ENCODE results near the gene VMP1. TPM values are rescaled to one million over a fixed set of nuclear protein-coding genes. Genes with fewer than 3 reads are reported as not detected.
A peak's percentile ranks its signal among the peaks of the same experiment; 100 is the strongest.

VMP1 gene
- total and polyA plus RNA-seq, 2 of the 4 experiments (the other 2 are of a cell fraction): 89.8 to 197 TPM

DNA sequence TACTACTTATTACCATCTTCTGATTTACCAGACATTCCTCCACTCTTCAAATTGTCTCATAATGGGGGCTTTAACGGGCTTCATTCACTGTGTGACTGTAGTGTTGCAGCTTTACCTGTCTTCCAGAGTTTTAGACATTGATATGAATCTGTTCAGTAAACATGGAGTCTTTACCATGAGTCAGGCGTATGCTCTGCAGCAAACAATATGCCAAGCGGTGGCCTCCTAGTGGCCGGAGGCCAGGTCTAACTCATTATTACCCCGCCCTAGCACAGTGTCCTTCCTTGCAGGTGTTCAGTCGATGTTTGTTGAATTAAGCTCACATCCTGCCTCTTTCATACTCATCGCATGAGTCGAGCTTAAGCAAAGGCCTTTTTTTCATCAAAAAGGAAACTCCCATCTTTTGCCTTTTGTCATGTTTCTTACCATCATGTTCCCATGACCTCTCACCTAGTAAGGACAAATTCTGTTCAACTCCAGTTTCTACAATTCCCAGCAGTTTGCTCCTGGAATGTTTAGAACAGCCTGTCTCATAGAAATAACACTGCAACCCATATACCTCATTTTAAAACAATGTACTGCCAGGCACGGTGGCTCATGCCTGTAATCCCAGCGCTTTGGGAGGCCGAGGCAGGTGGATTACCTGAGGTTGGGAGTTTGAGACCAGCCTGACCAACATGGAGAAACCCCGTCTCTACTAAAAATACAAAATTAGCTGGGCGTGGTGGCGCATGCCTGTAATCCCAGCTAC lies 145.9 kb downstream of the VMP1 start:
- Histone ChIP-seq H4K5ac (ENCODE audit: low read depth, low read length) (peak overlapping the region; percentile 27), H2AK9ac (replicated peaks; ENCODE audit: low read depth, low read length, poor library complexity) (peak overlapping the region; percentile 65), H3K18ac (ENCODE audit: low read depth, low read length) (peak overlapping the region; percentile 81), H3K4me1 (ENCODE audit: control insufficient read depth, insufficient read depth, low read length) (peaks cover 15% of the 10 kb centered on the region), H4K8ac (ENCODE audit: low read depth in 2 of 2, low read length in 2 of 2) (peak overlapping the region; percentile 21 to 93), H2BK5ac (ENCODE audit: low read depth, low read length, poor library complexity, severe bottlenecking) (peak overlapping the region; percentile 77), H3K79me1 (ENCODE audit: low read depth in 1 of 2, low read length in 2 of 2) (peaks cover 4 to 39% of the 10 kb centered on the region in 2 experiments; a peak in 3 of 4 replicates), H3K36me3 (ENCODE audit: control insufficient read depth, insufficient read depth, low read length) (no peaks in the 10 kb centered on the region), H4K20me1 (ENCODE audit: insufficient read depth, low read length) (no peaks in the 10 kb centered on the region), H2BK15ac (ENCODE audit: low read depth, low read length) (peak overlapping the region; percentile 81), H4K91ac (ENCODE audit: insufficient read depth, low read depth, low read length) (peak overlapping the region; percentile 53), H3K14ac (replicated peaks; ENCODE audit: low read depth, low read length) (peak overlapping the region; percentile 86), H2AK5ac (ENCODE audit: low read depth, low read length) (peak overlapping the region; percentile 92), H2AFZ (replicated peaks; ENCODE audit: low read length, poor library complexity) (peak overlapping the region; percentile 74), H2BK120ac (ENCODE audit: low read depth, low read length) (peak overlapping the region; percentile 92), H3K23ac (ENCODE audit: low read depth, low read length) (peak overlapping the region; percentile 55; the same call in 1 of the 2 replicates), H3K4me3 (ENCODE audit: insufficient read depth, low read depth, low read length) (no peak overlapping the region), H3K56ac (ENCODE audit: extremely low read depth, insufficient read depth, low read length) (peak overlapping the region; percentile 37), H2BK20ac (ENCODE audit: low read depth, low read length) (peak overlapping the region; percentile 77), H3K27ac (ENCODE audit: insufficient read depth, low read length) (peak overlapping the region; percentile 73), H3K9me3 (ENCODE audit: control insufficient read depth, insufficient read depth, low read length) (no peaks in the 10 kb centered on the region), H3K9me1 (ENCODE audit: insufficient read depth, low read length) (peaks cover 16% of the 10 kb centered on the region), H3K4ac (ENCODE audit: low read depth, low read length) (peak overlapping the region; percentile 78), H3K9ac (ENCODE audit: low read depth, low read length) (no peak overlapping the region), H3K4me2 (ENCODE audit: low read depth, low read length) (no peak overlapping the region), H3K27me3 (ENCODE audit: control insufficient read depth, insufficient read depth, low read length) (no peaks in the 10 kb centered on the region)
- DNase-seq (peak; percentile 100), ATAC-seq (ENCODE audit: low read depth) (peak; percentile 30)
- 45% methylated on average over 6 of the region's 14 CpGs; no CpG with 5 or more reads in 1 of the 2 experiments for WGBS, 2 experiments (ENCODE audit: extremely low coverage in 2 of 2, insufficient read length in 1 of 2)
- dilution Hi-C loops (cut with HindIII; ENCODE audit: low sequenced_read_pairs, unreplicated experiment) (no loop called here), intact Hi-C loops (cut with micrococcal nuclease) (no loop called here), in situ Hi-C loops (cut with MboI; ENCODE audit: low sequenced_read_pairs) (no loop called here)
- BruUV-seq (replicated peaks): no TSS peak
- ChIA-PET CTCF (interaction anchor here (0.6 to 1.6 kb wide), 2 partner anchors 84 to 100 kb away, joined by 4 to 6 read pairs; no protein-coding TSS in a partner anchor), POLR2A (ENCODE audit: unreplicated experiment) (interaction anchor here (1.0 to 1.1 kb wide), 3 partner anchors 9 to 16 kb away, joined by 3 to 16 read pairs (median 3); no protein-coding TSS in a partner anchor)
- TF ChIP-seq, protein P1, sequence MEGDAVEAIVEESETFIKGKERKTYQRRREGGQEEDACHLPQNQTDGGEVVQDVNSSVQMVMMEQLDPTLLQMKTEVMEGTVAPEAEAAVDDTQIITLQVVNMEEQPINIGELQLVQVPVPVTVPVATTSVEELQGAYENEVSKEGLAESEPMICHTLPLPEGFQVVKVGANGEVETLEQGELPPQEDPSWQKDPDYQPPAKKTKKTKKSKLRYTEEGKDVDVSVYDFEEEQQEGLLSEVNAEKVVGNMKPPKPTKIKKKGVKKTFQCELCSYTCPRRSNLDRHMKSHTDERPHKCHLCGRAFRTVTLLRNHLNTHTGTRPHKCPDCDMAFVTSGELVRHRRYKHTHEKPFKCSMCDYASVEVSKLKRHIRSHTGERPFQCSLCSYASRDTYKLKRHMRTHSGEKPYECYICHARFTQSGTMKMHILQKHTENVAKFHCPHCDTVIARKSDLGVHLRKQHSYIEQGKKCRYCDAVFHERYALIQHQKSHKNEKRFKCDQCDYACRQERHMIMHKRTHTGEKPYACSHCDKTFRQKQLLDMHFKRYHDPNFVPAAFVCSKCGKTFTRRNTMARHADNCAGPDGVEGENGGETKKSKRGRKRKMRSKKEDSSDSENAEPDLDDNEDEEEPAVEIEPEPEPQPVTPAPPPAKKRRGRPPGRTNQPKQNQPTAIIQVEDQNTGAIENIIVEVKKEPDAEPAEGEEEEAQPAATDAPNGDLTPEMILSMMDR (conservative IDR thresholded peaks at IDR 0.05; ENCODE audit: low read depth, low read length): peak; percentile 73
- TF ChIP-seq RAD21 (IDR thresholded peaks at IDR 0.05; ENCODE audit: low read length) (peak; percentile 56), NFE2L2 (IDR thresholded peaks at IDR 0.05; ENCODE audit: low read depth, low read length) (peak; percentile 44; the same call in 1 of the 2 replicates), MAFK (IDR thresholded peaks at IDR 0.05; ENCODE audit: low read depth, low read length) (no peak), FOS (IDR thresholded peaks at IDR 0.05; ENCODE audit: low read depth, low read length) (peak; percentile 61; the same call in 1 of the 2 replicates), CEBPB (IDR thresholded peaks at IDR 0.05; ENCODE audit: low read depth, low read length) (0 out of 2 replicates have a peak, but pooled peaks have one; percentile 33)
- TF ChIP-seq, protein P2, sequence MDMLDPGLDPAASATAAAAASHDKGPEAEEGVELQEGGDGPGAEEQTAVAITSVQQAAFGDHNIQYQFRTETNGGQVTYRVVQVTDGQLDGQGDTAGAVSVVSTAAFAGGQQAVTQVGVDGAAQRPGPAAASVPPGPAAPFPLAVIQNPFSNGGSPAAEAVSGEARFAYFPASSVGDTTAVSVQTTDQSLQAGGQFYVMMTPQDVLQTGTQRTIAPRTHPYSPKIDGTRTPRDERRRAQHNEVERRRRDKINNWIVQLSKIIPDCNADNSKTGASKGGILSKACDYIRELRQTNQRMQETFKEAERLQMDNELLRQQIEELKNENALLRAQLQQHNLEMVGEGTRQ (IDR thresholded peaks at IDR 0.05; ENCODE audit: low read depth, low read length): no peak

Data from IMR-90 (cell line).